GM12801 (cell line): Measurements from ENCODE around the gene GJB2.

Experiments used
- TF ChIP-seq, protein P1 (sequence below): IDR thresholded peaks from one replicate; pipeline ENCODE4 v1.5.1; 2011; ENCODE audit warnings: control low read depth; ENCODE audit not compliant: insufficient read length; ENCODE audit errors: extremely low read depth

Gene GJB2

DNA sequence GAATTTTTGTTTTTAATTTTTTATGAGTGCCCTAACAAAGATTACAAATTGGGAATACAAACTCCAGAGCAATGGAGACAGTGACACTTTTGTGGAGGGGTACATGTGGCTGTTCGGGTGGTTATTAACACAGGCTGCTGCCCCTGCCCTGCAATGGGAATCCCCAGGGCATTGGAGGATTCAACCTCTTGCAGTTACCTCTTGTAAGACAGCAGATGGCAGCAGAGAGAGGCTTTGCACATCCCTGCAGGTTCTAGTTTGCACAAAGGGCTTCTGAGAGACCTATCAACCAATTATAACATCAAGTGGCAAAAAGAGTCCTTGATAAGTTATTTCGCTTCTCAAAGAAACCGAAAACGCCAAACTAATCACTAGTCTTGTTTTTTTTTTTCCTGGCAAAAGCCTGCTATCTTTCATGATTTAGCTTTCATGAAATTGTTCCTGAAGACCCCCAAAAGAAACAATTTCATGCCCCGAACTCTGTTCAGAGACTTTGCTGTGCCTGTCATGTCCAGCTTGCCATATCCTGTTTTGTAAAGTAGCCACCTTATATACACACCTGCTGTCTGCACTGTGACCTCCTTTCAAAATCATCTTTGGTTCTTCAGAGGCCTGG is 10.4 kb downstream of the GJB2 start:
- TF ChIP-seq, protein P1, sequence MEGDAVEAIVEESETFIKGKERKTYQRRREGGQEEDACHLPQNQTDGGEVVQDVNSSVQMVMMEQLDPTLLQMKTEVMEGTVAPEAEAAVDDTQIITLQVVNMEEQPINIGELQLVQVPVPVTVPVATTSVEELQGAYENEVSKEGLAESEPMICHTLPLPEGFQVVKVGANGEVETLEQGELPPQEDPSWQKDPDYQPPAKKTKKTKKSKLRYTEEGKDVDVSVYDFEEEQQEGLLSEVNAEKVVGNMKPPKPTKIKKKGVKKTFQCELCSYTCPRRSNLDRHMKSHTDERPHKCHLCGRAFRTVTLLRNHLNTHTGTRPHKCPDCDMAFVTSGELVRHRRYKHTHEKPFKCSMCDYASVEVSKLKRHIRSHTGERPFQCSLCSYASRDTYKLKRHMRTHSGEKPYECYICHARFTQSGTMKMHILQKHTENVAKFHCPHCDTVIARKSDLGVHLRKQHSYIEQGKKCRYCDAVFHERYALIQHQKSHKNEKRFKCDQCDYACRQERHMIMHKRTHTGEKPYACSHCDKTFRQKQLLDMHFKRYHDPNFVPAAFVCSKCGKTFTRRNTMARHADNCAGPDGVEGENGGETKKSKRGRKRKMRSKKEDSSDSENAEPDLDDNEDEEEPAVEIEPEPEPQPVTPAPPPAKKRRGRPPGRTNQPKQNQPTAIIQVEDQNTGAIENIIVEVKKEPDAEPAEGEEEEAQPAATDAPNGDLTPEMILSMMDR: peak; percentile 1

DNA sequence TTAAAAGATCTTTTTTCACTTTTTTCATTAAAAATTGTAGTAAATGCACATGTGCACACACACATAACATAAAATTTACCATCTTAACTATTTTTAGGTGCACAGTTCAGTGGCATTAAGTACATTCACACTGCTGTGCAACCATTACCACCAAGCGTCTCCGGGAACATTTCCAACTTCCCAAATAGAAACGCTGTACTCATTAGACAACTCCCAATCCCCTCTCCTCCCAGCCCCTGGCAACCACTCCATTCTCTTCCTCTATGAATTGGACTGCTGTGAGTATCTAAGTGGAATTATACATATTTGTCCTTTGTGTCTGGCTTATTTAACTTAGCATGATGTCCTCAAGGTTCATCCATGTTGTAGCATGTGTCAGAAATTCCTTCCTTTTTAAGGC is 11.6 kb downstream of the GJB2 start:
- TF ChIP-seq, protein P1: no peak

DNA sequence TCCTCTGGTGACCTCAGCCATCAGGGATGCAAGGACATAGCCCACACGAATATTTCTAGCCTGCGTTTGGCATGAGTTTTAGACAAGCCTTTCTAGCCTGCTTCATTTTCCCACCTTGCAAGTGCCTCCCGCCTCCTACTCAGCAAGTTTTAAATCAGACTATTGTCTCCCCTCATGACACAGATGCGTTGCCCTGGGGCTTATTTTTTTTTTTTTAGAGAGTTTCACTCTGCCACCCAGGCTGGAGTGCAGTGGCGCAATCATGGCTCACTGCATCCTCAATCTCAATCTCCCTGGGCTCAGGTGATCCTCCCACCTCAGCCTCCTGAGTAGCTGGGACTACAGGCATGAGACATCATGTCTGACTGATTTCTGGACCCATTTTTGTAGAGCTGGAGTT is 14.6 kb downstream of the GJB2 start:
- TF ChIP-seq, protein P1: no peak

DNA sequence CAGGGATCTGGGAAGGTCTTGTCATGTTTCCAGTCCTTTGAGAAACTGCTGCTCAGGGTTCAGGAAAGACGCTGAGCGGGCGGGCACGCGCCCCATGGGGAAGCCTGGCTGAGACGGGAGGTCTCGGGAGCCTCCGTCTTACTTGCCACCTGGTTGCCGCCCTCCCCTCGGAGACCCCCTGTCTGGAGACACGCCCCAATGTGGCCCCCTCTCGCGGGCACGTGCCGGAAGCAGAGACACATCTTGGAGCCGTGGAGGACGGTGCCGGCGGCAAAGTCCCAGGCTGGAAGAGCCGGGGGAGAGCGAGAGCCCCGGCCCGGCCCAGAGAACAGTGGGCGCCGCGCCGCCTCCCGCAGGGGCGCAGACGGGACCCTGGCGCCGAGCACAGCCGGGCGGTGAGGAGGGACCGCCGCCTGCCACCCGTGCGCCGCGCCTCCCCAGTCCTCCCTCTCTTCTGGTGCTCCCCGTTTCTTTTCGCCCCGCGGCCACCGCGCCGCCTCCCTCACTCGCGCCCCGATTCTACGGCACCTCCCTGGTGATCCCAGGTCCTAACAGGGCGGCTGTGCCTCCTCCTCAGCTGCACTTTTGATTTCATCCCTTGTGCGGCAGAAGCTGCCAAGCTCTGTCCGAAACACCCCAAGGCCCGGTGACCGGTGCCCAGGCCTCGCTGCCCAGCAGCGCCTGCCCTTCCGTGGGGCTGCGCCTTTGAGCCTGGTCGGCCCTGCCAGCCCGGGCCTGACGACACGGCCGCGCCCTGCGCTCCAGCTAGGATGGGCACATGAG is 15.5 kb downstream of the GJB2 start:
- TF ChIP-seq, protein P1: no peak

DNA sequence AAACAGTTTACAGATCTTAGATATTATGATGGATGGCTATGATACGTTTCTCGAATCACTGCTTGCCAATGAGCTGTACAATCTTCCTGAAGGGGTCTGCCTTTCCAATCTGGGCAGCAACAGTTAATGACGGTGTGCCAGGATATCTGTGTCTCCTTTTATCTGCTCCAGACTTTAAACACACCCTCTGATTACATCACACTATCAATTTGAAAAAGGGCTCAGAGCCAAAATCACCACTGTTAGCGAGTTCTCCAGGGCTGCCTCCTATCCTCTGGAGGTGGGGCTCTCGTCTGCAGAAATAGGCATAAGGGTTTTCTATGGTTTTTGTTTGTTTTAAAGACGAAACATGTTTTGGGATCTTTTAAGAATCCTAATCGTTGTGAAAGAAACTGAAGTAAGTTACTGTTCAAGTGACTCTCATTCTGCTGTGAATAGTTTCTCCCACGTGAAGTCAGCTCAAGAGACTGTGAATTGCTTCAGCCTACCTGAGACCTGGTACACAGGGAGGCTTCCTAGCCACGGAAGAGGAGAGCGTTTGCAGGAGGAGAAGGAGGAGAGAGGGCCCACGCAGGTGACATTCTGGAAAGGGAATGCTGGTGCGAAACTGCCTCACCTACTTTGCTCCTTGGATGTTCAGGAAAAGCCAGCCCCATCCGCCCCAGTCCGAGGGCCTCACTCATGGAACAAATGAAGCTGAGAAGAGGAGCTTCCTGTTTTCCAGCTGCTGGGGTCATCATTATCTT is 16.7 kb downstream of the GJB2 start:
- TF ChIP-seq, protein P1: no peak

DNA sequence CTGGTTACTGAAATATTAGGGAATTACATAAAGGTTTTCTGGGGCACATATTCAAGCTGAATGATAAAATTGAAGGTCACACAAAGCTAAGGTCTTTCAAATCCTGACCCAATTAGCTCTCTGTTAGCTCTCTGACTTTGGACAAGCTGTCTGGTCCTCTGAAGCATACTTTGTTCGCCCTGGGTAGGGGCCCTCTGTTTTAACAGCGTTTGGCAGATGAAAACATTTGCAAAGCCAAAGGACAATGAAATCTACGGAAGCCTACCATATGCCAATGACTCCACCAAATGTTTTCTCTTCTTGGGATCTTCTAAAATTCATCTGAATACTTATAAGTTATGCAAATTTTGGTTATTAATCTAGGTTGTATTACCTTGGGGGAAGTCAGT is 17.3 kb downstream of the GJB2 start:
- TF ChIP-seq, protein P1: no peak

DNA sequence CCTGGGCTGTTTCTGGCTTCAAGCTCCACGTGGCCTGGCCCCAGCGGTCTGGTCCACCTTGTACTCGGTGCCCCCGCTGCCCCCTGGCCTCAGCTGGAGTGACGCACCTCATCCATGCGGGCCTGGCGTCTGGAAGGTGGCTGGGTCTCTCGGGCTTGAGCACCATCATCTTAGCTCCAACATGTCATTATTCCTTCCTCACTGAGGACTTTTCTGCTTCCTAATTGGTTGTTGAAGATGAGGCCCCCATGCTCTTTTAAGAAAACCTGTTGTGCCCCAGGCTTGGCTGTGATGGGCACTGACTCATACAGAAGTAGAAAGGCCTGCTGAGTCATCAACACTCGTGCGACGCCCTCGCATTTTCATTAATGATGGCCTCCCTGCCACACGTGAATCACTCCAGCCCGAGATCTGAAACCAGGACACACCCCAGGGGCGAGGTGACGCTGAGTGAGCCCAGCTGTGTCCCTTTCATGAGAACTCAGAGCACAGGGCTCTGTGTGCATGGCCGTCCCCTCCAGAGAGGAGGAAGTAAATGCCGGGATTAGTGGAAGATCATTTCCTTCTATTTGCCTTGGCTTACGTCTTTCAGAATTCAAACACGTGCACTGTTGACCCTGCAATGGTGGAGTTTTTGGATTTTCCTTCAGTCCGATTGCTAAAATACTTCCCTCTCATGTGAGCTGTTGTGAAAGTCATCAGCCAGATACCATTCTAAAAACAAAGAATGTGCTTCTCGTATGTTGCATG is 17.9 kb downstream of the GJB2 start:
- TF ChIP-seq, protein P1: no peak
